Stimulated activated CD8-positive, alpha-beta memory T cell treated with anti-CD3 and anti-CD28 coated beads, Interleukin-7, amount 100 ng/mL, for 1 hour (primary cell): ENCODE measurements around the gene PSEN1.

Experiments used
- DNase-seq, 2 donors: peaks; one replicate each; pipeline ENCODE4 v3.0.0-alpha.2; 2020; ENCODE audit warnings: low read depth in 2 of 2

Gene PSEN1

DNA sequence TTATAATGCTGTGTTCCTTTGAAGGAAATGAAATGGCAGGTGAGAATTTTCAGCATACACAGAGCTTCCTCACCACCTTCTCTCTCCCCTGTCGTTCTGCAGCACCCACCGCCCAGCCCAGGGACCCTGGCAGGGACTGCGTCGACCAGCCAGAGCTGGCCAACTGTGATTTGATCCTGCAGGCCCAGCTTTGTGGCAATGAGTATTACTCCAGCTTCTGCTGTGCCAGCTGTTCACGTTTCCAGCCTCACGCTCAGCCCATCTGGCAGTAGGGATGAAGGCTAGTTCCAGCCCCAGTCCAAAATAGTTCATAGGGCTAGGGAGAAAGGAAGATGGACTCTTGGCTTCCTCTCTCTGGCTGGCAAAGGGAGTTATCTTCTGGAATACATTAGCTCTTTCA lies 136.1 kb downstream of the PSEN1 start:
- DNase-seq = no peak
